Measurements from ENCODE around the gene CES5A. TPM values are rescaled to one million over a fixed set of nuclear protein-coding genes. Genes with fewer than 3 reads are reported as not detected.
"Not testable (repeated sequence)": the region's sequence is repeated elsewhere in the genome, so short reads cannot be mapped to it uniquely, and the experiment has no call there.

CES5A gene
- total RNA-seq, 6 donors from 2014 or later: not detected

DNA sequence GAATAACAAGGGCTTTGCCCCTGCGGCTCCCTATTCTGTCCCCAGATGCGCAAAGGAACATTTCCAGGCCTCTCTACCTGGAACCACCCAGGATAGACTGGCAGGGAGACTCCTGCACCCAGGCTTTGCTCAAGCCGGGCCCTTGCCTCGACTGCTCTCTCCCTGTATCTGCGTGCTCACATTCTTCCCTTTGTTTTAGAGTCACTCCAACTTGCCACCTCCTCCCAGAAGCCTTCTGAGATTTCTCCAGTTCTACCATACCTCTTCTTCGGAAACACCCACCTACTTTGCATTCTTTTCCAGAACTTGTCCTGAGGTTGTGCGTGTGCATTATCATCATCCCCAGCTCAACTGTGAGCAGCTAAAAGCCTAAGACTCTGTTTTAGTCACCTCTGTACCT is 3.0 kb downstream of the CES5A start:
- Histone ChIP-seq H3K4me1 (no peaks in the 10 kb centered on the region), H3K27me3 (no peaks in the 10 kb centered on the region), H3K9me3 (no peaks in the 10 kb centered on the region), H3K4me3 (no peak overlapping the region), H3K36me3 (no peaks in the 10 kb centered on the region), H3K27ac (no peak overlapping the region)
- DNase-seq: no peak
- no peak for ATAC-seq (ENCODE audit: low FRiP score in 2 of 2)
- WGBS, 2 donors: 75 to 86% methylated on average over 6 to 7 of the region's 7 CpGs
- no peak for TF ChIP-seq POLR2AphosphoS5 (IDR thresholded peaks at IDR 0.05)
- TF ChIP-seq, protein P1, sequence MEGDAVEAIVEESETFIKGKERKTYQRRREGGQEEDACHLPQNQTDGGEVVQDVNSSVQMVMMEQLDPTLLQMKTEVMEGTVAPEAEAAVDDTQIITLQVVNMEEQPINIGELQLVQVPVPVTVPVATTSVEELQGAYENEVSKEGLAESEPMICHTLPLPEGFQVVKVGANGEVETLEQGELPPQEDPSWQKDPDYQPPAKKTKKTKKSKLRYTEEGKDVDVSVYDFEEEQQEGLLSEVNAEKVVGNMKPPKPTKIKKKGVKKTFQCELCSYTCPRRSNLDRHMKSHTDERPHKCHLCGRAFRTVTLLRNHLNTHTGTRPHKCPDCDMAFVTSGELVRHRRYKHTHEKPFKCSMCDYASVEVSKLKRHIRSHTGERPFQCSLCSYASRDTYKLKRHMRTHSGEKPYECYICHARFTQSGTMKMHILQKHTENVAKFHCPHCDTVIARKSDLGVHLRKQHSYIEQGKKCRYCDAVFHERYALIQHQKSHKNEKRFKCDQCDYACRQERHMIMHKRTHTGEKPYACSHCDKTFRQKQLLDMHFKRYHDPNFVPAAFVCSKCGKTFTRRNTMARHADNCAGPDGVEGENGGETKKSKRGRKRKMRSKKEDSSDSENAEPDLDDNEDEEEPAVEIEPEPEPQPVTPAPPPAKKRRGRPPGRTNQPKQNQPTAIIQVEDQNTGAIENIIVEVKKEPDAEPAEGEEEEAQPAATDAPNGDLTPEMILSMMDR (IDR thresholded peaks at IDR 0.05): no peak
- no peak for TF ChIP-seq POLR2A (IDR thresholded peaks at IDR 0.05)
- no peak for TF ChIP-seq EP300 (IDR thresholded peaks at IDR 0.05)

DNA sequence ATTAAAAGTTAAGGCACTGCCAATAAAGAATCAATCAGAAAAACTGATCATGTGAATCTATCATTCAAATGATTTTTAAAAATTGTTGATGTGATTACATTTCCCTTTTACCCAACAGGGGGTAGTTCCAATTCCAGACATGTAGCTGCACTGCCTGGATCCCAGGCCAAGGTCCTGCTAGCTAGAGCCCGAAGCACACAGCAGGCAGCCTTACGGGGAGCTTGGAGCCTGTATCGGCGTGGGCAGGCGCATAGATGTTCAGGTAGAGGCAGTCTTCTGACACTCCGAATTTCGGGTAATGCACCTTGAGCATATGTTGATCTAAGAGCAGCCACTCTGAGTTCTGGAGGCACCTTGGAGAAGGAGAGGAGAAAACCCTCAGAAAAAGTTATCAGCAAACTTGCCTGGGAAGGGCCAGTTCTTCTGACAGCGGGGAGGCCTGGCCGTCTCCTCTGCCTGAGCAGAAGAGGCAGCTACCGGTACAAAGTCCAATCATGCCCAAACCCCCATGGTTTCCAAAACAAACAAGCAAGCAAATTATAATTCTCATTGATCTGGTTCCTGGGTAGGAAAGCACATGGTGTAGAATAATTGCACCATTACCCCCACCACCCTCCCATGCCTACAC is 3.6 kb downstream of the CES5A start:
- DNase-seq: no peak
- no peaks in the 10 kb centered on the region for H3K9me3 ChIP-seq
- H3K27me3 ChIP-seq: no peaks in the 10 kb centered on the region
- no peak overlapping the region for H3K4me3 ChIP-seq
- no peaks in the 10 kb centered on the region for H3K4me1 ChIP-seq
- no peak for ATAC-seq (ENCODE audit: low FRiP score in 2 of 2)
- TF ChIP-seq, protein P1 (IDR thresholded peaks at IDR 0.05): no peak
- no peak for TF ChIP-seq POLR2AphosphoS5 (IDR thresholded peaks at IDR 0.05)
- TF ChIP-seq POLR2A (IDR thresholded peaks at IDR 0.05): no peak
- TF ChIP-seq EP300 (IDR thresholded peaks at IDR 0.05): no peak
- H3K36me3 ChIP-seq: no peaks in the 10 kb centered on the region
- no peak overlapping the region for H3K27ac ChIP-seq
- 84 to 91% methylated on average over 10 of the region's 10 CpGs for WGBS, 2 donors

DNA sequence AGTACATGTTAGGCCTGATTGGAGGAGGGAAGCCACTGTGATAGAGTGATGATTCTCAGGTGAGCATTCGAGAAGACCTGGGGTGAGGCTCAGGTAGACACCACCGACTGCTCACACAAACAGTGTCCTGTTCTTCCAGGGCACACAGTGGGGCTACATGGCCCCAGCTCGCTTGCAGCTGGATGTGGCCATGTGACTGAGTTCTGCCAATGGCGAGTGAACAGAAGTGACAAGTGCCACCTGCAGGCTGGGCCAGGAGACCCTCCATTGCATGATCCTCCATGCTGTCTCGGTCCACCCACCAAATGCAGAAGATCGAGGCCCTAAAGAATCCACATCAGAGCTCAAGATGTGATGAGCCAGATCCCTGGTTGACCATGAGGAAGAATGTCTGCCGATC is 6.2 kb downstream of the CES5A start:
- ATAC-seq (ENCODE audit: low FRiP score in 2 of 2) (no peak), DNase-seq (no peak)
- no peak overlapping the region for H3K4me3 ChIP-seq
- 85 to 96% methylated on average over 5 to 7 of the region's 7 CpGs for WGBS, 2 donors
- H3K27ac ChIP-seq: no peak overlapping the region
- H3K27me3 ChIP-seq: no peaks in the 10 kb centered on the region
- no peaks in the 10 kb centered on the region for H3K4me1 ChIP-seq
- TF ChIP-seq POLR2AphosphoS5 (IDR thresholded peaks at IDR 0.05) (no peak), POLR2A (IDR thresholded peaks at IDR 0.05) (no peak), EP300 (IDR thresholded peaks at IDR 0.05) (no peak)
- TF ChIP-seq, protein P1 (IDR thresholded peaks at IDR 0.05): no peak
- no peaks in the 10 kb centered on the region for H3K36me3 ChIP-seq
- no peaks in the 10 kb centered on the region for H3K9me3 ChIP-seq

DNA sequence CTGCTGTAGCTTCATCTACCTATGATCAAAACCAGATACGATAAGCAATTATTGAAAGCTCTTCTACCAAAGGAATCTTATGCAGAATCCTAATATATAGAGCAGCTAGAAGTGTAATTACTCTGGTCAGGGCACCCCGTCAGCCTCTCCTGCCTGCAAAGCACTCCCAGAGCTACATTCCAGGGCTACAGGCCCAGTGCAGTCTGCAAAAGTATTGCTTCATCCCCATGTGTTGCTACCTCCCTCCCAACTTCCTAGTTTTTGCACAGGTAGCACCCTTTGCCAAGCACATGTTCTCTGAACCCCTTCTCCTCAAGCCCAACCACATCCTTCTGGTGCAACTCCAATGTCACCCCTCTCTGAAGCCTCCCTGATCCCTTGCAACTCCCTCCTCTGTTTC is 7.0 kb downstream of the CES5A start:
- Histone ChIP-seq H3K9me3 (no peaks in the 10 kb centered on the region), H3K4me1 (no peaks in the 10 kb centered on the region), H3K36me3 (no peaks in the 10 kb centered on the region), H3K27me3 (no peaks in the 10 kb centered on the region), H3K4me3 (no peak overlapping the region), H3K27ac (no peak overlapping the region)
- DNase-seq: no peak
- no peak for TF ChIP-seq POLR2AphosphoS5 (IDR thresholded peaks at IDR 0.05)
- TF ChIP-seq EP300 (IDR thresholded peaks at IDR 0.05): no peak
- TF ChIP-seq, protein P1 (IDR thresholded peaks at IDR 0.05): no peak
- no peak for TF ChIP-seq POLR2A (IDR thresholded peaks at IDR 0.05)
- 77 to 78% methylated on average over 2 of the region's 2 CpGs for WGBS, 2 donors
- ATAC-seq (ENCODE audit: low FRiP score in 2 of 2): no peak

DNA sequence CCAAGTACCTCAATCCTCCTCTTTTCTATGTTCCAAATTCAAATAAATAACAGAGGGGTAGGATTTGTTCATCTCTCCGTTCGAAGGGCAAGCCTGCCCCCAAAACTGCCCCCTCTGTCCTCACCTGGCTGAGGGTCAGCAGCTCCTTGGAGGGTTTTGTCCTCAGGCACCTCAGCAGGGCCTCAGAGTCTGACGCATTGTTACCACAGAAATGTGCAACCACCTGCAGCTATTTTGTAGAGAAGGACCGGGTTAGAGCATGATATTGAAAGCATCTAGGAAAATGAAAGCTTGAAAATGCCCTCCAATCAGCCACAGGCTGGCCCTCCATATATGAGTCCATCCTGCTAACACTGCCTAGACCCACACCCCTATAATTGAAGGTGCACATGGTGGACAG is 13.9 kb downstream of the CES5A start:
- Histone ChIP-seq H3K4me3 (no peak overlapping the region), H3K27me3 (no peaks in the 10 kb centered on the region), H3K36me3 (no peaks in the 10 kb centered on the region), H3K4me1 (no peaks in the 10 kb centered on the region), H3K9me3 (no peaks in the 10 kb centered on the region), H3K27ac (no peak overlapping the region)
- WGBS, 2 donors: 78 to 88% methylated on average over 4 of the region's 4 CpGs
- TF ChIP-seq POLR2AphosphoS5 (IDR thresholded peaks at IDR 0.05) (no peak), POLR2A (IDR thresholded peaks at IDR 0.05) (no peak), EP300 (IDR thresholded peaks at IDR 0.05) (no peak)
- TF ChIP-seq, protein P1 (IDR thresholded peaks at IDR 0.05): no peak
- DNase-seq (no peak), ATAC-seq (ENCODE audit: low FRiP score in 2 of 2) (no peak)

DNA sequence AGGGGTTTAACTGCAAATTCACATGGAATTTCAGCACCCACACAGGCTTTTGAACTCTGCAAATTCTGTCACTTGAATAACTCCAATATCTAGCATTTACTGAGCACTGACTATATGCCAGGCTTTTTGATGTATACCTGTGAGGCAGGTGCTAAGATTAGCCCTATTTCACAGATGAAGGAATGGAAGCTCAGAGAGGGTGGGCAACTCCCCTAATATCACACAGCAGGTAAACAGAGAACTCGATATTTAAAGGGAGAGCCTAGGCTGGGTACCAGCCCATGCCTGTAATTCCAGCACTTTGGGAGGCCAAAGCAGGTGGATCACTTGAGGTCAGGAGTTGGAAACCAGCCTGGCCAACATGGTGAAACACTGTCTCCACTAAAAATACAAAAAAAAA is 17.5 kb downstream of the CES5A start:
- not testable (repeated sequence) for H3K4me3 ChIP-seq; H3K27ac ChIP-seq; ATAC-seq (ENCODE audit: low FRiP score in 2 of 2); H3K27me3 ChIP-seq; H3K36me3 ChIP-seq; H3K9me3 ChIP-seq; DNase-seq; H3K4me1 ChIP-seq
- 67 to 80% methylated on average over 1 of the region's 1 CpG for WGBS, 2 donors
